Measurements from ENCODE around the gene PBX3. TPM values are rescaled to one million over a fixed set of nuclear protein-coding genes. Genes with fewer than 3 reads are reported as not detected.

PBX3 gene
- 10 to 100 TPM in 3 of 6 donors, 1 to 10 TPM in 3; 7.5 to 15.8 (median 10.1) TPM for polyA plus RNA-seq (ENCODE audit: low read depth in 6 of 6)

- DNase-seq: peak; percentile 47
- peak within 1 kb of the TSS; percentile 86 to 98 (median 95) for H3K27ac Mint-ChIP-seq
- H3K36me3 Mint-ChIP-seq: no peaks in the 10 kb centered on the region
- ATAC-seq (ENCODE audit: low read depth in 2 of 2): peak; percentile 14 to 18
- H3K9me3 Mint-ChIP-seq: no peaks in the 10 kb centered on the region
- peak within 1 kb of the TSS; percentile 96 to 99 (median 98) for H3K4me3 Mint-ChIP-seq
- peaks cover 12 to 31% (median 29%) of the 10 kb centered on the region in 3 donors for H3K4me1 Mint-ChIP-seq
- H3K27me3 Mint-ChIP-seq: no peaks in the 10 kb centered on the region
Measured at GRCh38 chr9:125747053-125747764, at the start of gene PBX3. PBX3 (plus strand) TSS chr9:125747373.

GRCh38 chr9:125699870-125700269, 47.3 kb upstream of the PBX3 start:
- Mint-ChIP-seq H3K36me3 (no peaks in the 10 kb centered on the region), H3K9me3 (peaks cover 0 to 2% (median 0%) of the 10 kb centered on the region in 7 donors), H3K4me1 (peaks cover 22 to 66% (median 65%) of the 10 kb centered on the region in 3 donors), H3K4me3 (no peak overlapping the region), H3K27me3 (no peaks in the 10 kb centered on the region), H3K27ac (peak overlapping the region in 1 of 6 donors; percentile 2)
- ATAC-seq (ENCODE audit: low read depth in 2 of 2) (no peak), DNase-seq (no peak)

DNA sequence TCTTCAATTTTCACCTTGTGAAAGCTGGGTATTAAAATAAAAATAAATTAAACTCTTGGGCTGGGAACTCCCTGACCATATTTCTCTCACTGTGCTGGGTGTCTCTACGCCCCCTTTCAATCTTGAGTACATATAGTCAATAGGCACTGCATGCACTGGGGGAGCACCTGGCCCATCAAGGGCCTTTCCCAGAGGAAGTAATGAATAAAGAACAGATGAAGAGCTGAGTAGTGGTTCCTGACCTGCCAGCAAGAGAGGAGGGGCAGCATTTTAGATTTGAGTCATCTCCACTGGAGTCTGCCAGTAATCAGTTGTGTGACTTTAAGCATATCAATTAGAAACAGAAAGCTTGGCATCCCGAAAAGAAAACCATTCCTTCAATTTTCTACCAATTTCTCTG, 46.4 kb upstream of the PBX3 start:
- peaks cover 0 to 2% (median 0%) of the 10 kb centered on the region in 7 donors for H3K9me3 Mint-ChIP-seq
- DNase-seq: peak; percentile 20
- H3K4me3 Mint-ChIP-seq: peak overlapping the region in 2 of 8 donors; percentile 4 to 49
- H3K27ac Mint-ChIP-seq: peak overlapping the region in 3 of 6 donors; percentile 27 to 55 (median 53)
- H3K27me3 Mint-ChIP-seq: no peaks in the 10 kb centered on the region
- peaks cover 31 to 73% (median 72%) of the 10 kb centered on the region in 3 donors for H3K4me1 Mint-ChIP-seq
- ATAC-seq (ENCODE audit: low read depth in 2 of 2): peak; percentile 99
- no peaks in the 10 kb centered on the region for H3K36me3 Mint-ChIP-seq

- H3K36me3 Mint-ChIP-seq: no peaks in the 10 kb centered on the region
- H3K4me1 Mint-ChIP-seq: peaks cover 36 to 72% (median 71%) of the 10 kb centered on the region in 3 donors
- H3K9me3 Mint-ChIP-seq: peaks cover 0 to 2% (median 0%) of the 10 kb centered on the region in 7 donors
- no peak for ATAC-seq (ENCODE audit: low read depth in 2 of 2)
- H3K27me3 Mint-ChIP-seq: no peaks in the 10 kb centered on the region
- no peak for DNase-seq
- no peak overlapping the region for H3K4me3 Mint-ChIP-seq
- peak overlapping the region in 2 of 6 donors; percentile 28 to 39 for H3K27ac Mint-ChIP-seq
Measured at GRCh38 chr9:125701351-125701750, 45.8 kb upstream of the PBX3 start.

GRCh38 chr9:125703662-125704061, 43.5 kb upstream of the PBX3 start:
- Mint-ChIP-seq H3K9me3 (no peaks in the 10 kb centered on the region), H3K4me1 (peaks cover 39 to 72% (median 66%) of the 10 kb centered on the region in 3 donors), H3K27ac (peak overlapping the region in 3 of 6 donors; percentile 3 to 70 (median 49)), H3K4me3 (peak overlapping the region in 1 of 8 donors; percentile 89), H3K36me3 (no peaks in the 10 kb centered on the region), H3K27me3 (no peaks in the 10 kb centered on the region)
- ATAC-seq (ENCODE audit: low read depth in 2 of 2) (no peak), DNase-seq (no peak)

DNA sequence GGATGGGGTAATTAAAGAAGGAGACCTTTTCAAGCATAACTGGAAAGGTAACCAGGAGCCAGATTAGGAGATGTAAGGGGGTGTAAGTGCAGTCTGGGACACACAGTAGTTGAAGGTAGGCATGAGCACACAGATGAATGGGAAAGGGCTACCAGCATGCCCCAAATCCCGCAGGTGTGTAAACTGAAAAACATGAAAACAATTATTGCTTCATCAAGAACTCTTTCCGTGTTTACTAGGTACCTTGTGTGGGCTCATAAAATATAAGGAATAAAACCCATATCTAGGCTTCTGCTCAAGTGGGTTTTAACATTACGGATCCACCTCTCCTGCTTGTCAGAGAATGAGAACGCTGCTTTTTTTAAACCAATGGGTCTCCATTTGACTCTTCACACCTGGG, 41.3 kb upstream of the PBX3 start:
- H3K36me3 Mint-ChIP-seq: no peaks in the 10 kb centered on the region
- H3K27ac Mint-ChIP-seq: peak overlapping the region; percentile 42 to 90 (median 63)
- peaks cover 44 to 58% (median 53%) of the 10 kb centered on the region in 3 donors for H3K4me1 Mint-ChIP-seq
- DNase-seq (no peak), ATAC-seq (ENCODE audit: low read depth in 2 of 2) (no peak)
- no peaks in the 10 kb centered on the region for H3K27me3 Mint-ChIP-seq
- peak overlapping the region; percentile 84 to 94 (median 90) for H3K4me3 Mint-ChIP-seq
- H3K9me3 Mint-ChIP-seq: no peaks in the 10 kb centered on the region

GRCh38 chr9:125706651-125707471, 40.3 kb upstream of the PBX3 start, which contains the start of gene MAPKAP1:
MAPKAP1 (minus strand) TSS chr9:125707208; CDS start chr9:125672574, 34,634 bp downstream.
- DNase-seq (peak; percentile 83), ATAC-seq (ENCODE audit: low read depth in 2 of 2) (peak; percentile 97 to 98)
- peak within 1 kb of the TSS; percentile 84 to 94 (median 90) for H3K4me3 Mint-ChIP-seq
- peak within 1 kb of the TSS; percentile 47 to 93 (median 87) for H3K27ac Mint-ChIP-seq
- H3K36me3 Mint-ChIP-seq: no peaks in the 10 kb centered on the region
- peaks cover 37 to 52% (median 43%) of the 10 kb centered on the region in 3 donors for H3K4me1 Mint-ChIP-seq
- H3K9me3 Mint-ChIP-seq: no peaks in the 10 kb centered on the region
- H3K27me3 Mint-ChIP-seq: no peaks in the 10 kb centered on the region

DNA sequence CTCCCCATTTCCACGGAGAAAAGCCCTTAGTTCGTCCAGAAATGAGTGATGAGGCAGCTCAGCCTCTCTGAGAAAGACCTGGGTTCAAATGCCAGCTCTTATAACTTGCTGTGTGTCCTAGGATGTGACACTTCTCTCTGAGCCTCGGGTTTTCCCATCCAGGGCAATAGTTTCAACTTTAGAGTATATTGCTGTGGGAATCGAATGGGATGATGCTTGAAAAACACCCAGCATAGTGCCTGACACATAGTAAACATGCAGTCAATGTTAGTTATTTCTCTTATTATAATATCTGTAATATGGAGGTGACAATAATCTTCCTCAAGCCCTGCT, 39.7 kb upstream of the PBX3 start:
- H3K4me3 Mint-ChIP-seq: peak overlapping the region; percentile 84 to 93 (median 90)

DNA sequence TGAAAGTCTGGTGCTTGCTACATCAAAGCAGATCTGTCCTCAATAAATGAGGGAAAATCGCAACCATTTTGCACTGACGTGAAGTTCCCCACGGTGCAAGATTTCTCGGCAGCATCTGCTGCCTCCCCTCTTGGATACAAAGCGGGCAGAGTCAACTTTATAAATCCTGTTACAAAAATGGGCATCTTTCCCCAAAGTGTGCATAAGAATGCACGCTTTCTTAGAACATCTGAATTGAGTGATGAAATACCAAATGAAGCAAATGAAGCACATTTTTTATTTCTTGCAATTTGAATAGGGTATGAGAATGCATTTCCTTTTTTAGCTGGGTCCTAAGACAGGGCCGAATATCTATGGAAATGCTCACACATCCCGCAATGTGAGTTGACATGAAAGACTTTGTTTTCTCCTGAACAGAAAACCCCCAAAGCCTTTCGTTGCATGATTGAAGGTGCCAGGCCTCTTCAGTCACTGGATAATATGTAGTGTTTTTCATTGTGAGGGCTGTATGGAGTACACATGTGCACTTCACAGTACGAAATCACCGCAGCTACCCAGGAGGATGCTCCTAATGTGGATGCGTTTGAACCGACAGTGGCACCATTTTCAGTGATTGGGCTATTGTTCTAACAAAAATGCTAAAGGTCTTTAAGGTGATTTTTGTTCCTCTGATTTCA, 20.6 kb upstream of the PBX3 start:
- H3K27me3 Mint-ChIP-seq: peaks cover 0 to 10% (median 0%) of the 10 kb centered on the region in 3 donors
- H3K4me1 Mint-ChIP-seq: no peaks in the 10 kb centered on the region
- H3K9me3 Mint-ChIP-seq: no peaks in the 10 kb centered on the region
- H3K27ac Mint-ChIP-seq: no peak overlapping the region
- DNase-seq: no peak
- H3K36me3 Mint-ChIP-seq: no peaks in the 10 kb centered on the region
- no peak for ATAC-seq (ENCODE audit: low read depth in 2 of 2)
- no peak overlapping the region for H3K4me3 Mint-ChIP-seq

More for the DNA sequence above, 39.7 kb upstream of the PBX3 start:
- Mint-ChIP-seq H3K36me3 (no peaks in the 10 kb centered on the region), H3K4me1 (peaks cover 37 to 47% (median 42%) of the 10 kb centered on the region in 3 donors), H3K27me3 (no peaks in the 10 kb centered on the region), H3K9me3 (no peaks in the 10 kb centered on the region), H3K27ac (peak overlapping the region in 4 of 6 donors; percentile 47 to 93 (median 64))
- DNase-seq (no peak), ATAC-seq (ENCODE audit: low read depth in 2 of 2) (no peak)

GRCh38 chr9:125730168-125730567, 17.0 kb upstream of the PBX3 start:
- Mint-ChIP-seq H3K4me3 (no peak overlapping the region), H3K27me3 (peaks cover 0 to 10% (median 0%) of the 10 kb centered on the region in 3 donors), H3K27ac (no peak overlapping the region), H3K36me3 (no peaks in the 10 kb centered on the region), H3K9me3 (no peaks in the 10 kb centered on the region), H3K4me1 (no peaks in the 10 kb centered on the region)
- no peak for DNase-seq
- ATAC-seq (ENCODE audit: low read depth in 2 of 2): no peak

GRCh38 chr9:125732562-125732961, 14.6 kb upstream of the PBX3 start:
- DNase-seq: no peak
- H3K4me3 Mint-ChIP-seq: no peak overlapping the region
- no peaks in the 10 kb centered on the region for H3K9me3 Mint-ChIP-seq
- H3K27ac Mint-ChIP-seq: no peak overlapping the region
- no peak for ATAC-seq (ENCODE audit: low read depth in 2 of 2)
- H3K27me3 Mint-ChIP-seq: peaks cover 0 to 11% (median 1%) of the 10 kb centered on the region in 3 donors
- no peaks in the 10 kb centered on the region for H3K4me1 Mint-ChIP-seq
- no peaks in the 10 kb centered on the region for H3K36me3 Mint-ChIP-seq

- Mint-ChIP-seq H3K27me3 (peaks cover 0 to 9% (median 6%) of the 10 kb centered on the region in 3 donors), H3K27ac (no peak overlapping the region), H3K4me1 (peaks cover 0 to 5% (median 0%) of the 10 kb centered on the region in 3 donors), H3K9me3 (no peaks in the 10 kb centered on the region), H3K4me3 (no peak overlapping the region), H3K36me3 (no peaks in the 10 kb centered on the region)
- no peak for DNase-seq
- no peak for ATAC-seq (ENCODE audit: low read depth in 2 of 2)
Measured at GRCh38 chr9:125739436-125739835, 7.7 kb upstream of the PBX3 start.

DNA sequence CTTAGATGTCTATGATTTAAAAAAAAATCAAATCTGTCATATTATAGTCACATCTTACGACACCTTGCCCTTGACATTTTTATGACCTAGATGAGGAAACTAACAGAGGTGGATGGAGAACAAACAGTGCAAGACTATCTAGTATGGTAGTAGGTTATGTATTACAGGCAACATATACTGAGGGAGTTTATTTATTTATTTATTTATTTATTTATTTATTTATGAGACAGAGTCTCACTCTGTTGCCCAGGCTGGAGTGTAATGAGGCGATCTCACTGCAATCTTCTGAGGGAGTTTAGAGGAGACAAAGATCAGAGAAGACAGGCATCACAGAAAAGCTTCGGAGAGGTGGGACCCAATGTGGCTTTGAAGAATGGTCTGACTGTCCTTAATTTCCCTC, 4.5 kb upstream of the PBX3 start:
- no peak for DNase-seq
- no peak overlapping the region for H3K27ac Mint-ChIP-seq
- H3K36me3 Mint-ChIP-seq: no peaks in the 10 kb centered on the region
- peaks cover 0 to 6% (median 4%) of the 10 kb centered on the region in 3 donors for H3K27me3 Mint-ChIP-seq
- H3K4me1 Mint-ChIP-seq: peaks cover 4 to 7% (median 6%) of the 10 kb centered on the region in 3 donors
- no peaks in the 10 kb centered on the region for H3K9me3 Mint-ChIP-seq
- no peak for ATAC-seq (ENCODE audit: low read depth in 2 of 2)
- H3K4me3 Mint-ChIP-seq: no peak overlapping the region
